GM18909 (cell line): ENCODE results near the gene PPP2R5C.
A peak's percentile ranks its signal among the peaks of the same experiment; 100 is the strongest.
"Not testable (repeated sequence)": the region's sequence is repeated elsewhere in the genome, so short reads cannot be mapped to it uniquely, and the experiment has no call there.

Source experiments
- ATAC-seq: cut with Tn5 transposase; IDR thresholded peaks from one replicate; pipeline ENCODE4 v1.9.1; 2021; ENCODE audit warnings: mild to moderate bottlenecking; ENCODE audit not compliant: unreplicated experiment, poor library complexity

PPP2R5C gene

DNA sequence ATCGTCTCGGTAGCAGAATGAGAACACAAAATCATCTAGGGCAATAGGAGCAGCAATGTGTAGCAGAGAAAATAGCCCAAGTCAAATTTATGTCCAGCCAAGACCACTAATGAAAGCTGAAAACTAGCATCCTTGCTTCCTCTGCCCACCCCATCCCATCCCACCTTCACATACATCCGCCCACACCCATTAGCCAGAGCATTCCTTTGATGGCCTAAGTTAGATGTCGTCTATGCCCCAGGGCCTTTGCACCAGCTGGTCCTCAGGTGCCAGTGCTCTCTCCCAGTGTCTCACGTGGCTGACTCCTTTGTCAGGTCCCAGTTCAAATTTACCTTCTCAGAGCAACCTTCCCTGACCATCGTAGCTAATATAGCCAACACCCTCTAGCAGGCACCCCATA is 17.8 kb upstream of the PPP2R5C start:
- no peak for ATAC-seq

DNA sequence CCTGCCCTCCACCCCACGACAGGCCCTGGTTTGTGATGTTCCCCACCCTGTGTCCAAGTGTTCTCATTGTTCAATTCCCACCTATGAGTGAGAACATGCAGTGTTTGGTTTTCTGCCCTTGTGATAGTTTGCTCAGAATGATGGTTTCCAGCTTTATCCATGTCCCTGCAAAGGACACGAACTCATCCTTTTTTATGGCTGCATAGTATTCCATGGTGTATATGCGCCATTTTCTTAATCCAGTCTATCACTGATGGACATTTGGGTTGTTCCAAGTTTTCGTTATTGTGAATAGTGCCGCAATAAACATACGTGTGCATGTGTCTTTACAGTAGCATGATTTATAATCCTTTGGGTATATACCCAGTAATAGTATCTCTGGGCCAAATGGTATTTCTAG is 17.1 kb upstream of the PPP2R5C start:
- not testable (repeated sequence) for ATAC-seq

GRCh38 chr14:101749756-101750155 is 11.8 kb upstream of the PPP2R5C start:
- ATAC-seq, result not testable (repeated sequence)

DNA sequence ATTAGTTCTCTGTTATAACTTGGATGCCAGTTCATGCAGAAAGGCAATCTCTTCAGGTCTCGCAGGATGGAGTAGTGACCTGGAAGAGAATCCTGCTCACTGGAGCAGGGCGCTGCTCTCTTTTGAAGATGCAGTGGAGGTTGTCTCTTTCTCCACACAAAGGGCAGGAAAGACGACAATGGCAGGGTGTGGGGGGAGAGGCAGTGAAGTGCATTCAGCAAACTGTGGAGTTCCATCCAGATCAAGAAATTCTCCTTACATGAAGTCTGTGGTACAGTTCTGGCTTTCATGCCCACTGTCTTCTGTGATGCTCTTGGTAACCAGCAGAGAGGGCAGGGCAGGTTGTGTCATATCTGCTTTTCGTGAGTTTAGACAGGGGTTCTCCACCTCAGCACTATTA is 6.6 kb upstream of the PPP2R5C start:
- ATAC-seq, result no peak

DNA sequence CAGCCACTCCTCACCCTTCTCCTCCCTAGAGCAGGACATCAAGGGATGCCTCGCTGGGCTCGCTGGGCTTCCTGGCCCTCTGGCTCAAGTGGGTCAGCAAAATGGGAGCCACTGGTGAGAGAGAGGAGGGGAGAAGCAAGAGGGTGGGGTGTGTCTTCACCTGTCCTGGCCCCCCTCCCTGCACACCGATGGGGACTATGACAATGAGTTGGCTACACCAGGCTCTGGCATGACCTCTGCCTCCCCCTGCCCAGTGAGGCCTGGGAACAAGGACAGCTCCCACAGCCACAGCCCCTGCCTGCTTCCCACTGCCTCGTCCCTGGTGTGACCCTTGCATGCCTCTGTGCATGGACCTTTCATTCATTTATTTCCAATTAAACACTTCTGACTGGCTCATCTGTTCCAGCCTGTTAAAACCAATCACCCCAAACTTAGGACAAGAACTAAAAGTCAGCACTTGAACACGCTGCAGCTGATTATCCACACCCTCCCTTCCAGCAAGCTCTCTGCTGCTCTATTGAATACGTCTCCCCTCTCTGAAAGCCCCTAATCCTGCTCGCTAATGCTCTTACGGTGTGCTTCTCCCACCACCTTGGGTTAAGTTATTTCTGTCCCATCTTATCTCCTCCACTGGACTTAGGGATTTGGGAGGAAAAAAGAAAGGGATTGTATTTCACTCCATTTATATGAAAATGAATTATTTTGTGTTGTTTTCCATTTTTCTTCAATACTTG is 5.8 kb upstream of the PPP2R5C start:
- no peak for ATAC-seq

DNA sequence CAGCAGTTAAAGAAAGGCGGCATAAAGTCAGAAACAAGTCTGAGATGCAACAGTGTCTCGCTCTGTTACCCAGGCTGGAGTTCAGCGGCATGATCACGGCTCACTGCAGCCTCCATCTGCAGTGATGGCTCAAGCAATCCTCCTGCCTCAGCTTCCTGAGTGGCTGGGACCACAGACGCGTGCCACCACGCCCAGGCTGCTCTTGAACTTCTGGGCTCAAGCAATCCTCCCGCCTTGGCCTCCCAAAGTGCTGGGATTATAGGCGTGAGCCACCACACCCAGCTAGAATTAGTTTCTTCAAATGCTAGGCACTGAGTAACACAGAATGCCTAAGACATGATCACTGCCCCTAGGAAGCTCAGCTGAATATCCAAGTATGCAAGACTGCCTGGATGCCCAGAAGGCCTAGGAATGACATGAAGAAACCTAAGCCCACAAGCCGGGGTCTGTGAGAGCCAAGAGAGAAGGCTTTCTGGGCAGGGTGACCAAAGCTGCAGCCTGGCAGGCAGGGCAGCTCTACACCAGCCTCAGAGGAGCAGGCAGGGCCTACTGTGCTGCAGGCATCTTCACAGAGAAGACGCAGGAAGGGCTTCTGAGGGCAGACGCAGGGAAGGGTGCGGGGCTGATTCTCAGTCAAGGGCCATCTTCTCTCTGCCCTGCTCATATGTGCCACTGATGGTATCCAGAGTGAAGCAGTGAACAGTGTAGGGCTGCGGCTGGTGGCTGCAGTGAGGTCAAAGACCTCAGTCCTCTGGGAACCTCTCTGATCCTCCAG is 4.3 kb upstream of the PPP2R5C start:
- ATAC-seq, result no peak

- ATAC-seq, result no peak
Measured at GRCh38 chr14:101757839-101758211, 3.7 kb upstream of the PPP2R5C start.

DNA sequence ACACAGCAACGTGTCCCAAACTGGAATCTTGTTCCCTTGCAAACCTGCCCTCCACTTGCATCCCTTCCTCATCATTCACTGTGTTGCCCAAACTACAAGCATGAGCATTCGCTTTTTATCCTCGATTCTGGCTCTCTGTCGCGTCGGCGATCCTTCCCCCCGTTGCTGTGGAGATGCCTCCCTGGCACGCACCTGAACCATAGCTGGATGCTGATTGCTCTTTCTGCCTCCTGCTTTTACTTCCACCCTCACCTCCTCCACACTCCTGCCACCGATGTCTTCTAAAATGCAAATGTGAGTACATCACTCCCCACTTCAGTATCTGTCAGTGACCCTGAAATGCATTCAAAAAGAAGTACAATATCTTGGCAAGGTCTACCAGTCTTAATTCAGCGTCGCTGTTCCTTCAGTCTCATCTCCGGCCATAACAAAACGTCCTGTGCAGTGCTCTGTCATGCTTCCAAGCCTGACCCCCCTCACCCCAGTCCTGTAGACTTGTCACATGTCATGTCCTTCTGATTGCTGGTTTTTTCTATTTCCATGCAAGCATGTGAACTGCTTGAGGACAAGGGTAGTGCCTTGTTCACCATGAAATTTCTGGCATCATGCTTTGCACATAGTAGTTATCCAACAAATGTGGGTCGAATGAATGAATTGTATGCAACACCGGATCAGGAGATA is 2.5 kb upstream of the PPP2R5C start:
- ATAC-seq, result no peak

DNA sequence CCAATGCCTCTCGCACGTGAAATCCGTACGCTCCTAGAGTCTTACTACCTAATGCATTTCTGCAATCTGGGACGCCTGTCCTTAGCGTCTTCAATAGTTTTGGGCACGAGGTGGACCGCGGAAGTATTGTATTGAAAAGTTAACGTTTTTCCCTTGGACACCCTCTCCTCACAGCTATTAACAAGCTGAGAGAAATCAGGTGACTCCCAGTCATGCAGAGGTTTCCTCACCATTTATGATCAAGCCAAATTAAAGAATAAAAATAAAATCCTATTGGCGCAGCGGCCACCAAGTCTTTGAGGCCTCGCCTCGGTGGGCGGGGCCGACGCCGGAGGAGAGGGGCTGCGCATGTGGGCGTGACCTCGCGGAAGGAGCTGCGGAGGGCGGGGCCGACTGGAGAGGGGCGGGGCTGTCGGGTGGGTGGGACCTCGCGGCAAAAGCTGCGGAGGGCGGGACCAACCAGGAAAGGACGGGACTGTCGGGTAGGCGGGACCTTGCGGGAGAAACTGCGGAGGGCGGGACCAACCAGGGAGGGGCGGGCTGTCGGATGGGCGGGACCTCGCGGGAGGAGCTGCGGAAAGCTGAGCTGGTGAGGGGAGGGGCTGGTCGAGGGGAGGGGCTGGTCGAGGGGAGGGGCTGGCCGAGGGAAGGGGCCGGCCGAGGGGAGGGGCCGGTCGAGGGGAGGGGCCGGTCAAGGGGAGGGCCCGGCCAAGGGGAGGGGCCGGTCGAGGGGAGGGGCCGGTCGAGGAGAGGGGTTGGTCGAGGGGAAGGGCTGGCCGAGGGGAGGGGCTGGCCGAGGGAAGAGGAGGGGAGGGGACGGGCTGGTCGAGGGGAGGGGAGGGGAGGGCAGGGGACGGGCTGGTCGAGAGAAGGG is 1.1 kb upstream of the PPP2R5C start:
- peak; percentile 65 for ATAC-seq

DNA sequence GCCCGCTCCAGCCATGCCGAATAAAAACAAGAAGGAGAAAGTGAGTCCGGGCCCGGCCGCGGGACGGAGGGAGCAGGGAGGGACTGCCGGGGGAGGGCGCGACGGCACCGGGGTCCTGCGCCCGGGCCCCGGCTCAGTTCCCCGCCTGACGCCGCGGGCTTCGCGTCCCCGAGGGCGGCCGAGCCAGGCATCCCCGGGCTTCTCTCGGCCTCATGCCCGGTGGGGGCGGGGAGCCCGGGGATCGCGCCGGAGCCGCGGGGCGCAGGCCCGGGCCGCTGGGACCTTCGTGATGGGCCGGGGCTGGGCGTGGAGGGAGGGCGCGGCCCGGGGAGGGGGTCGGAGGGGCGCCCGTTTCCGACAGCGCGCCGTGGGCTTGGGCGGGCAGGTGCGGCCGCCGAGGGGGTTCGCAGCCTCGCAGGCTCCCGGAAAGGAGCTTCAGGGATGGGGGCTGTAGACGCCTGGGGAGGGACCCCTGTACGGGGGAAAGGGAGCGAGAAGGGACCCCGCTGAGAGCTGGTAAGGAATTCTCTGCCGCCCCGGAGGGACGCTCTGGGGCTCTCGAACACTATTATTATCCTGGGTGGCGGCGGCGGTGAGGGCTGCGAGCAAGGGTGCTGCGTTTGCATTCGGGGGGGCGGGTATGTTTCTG is 496 bp downstream of the PPP2R5C start:
- ATAC-seq, result peak; percentile 18

DNA sequence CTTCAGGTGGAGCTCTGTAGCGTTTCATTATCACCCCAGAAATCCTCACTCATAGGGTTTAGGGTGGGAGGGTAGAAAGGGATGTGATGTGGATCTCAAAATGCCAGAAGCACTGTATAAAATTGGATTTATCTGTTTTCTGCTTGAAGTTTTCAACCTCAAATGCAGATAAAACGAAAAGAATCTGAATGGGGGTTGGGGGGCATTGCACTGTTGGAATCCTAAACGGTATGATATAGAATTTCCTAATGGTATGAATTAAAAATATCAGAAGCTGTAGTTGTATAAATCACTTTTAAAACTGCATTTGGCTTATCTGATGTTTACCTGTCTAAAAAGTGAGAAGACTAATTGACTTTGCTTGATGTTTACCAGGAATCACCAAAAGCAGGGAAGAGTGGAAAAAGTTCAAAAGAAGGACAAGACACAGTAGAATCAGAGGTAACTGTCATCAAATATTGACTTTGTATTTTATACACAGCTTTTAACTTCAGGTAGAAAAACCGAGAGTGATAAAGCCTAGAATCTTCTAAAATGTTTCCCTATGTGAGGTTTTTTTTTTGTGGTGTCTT is 1.1 kb downstream of the PPP2R5C start:
- no peak for ATAC-seq

DNA sequence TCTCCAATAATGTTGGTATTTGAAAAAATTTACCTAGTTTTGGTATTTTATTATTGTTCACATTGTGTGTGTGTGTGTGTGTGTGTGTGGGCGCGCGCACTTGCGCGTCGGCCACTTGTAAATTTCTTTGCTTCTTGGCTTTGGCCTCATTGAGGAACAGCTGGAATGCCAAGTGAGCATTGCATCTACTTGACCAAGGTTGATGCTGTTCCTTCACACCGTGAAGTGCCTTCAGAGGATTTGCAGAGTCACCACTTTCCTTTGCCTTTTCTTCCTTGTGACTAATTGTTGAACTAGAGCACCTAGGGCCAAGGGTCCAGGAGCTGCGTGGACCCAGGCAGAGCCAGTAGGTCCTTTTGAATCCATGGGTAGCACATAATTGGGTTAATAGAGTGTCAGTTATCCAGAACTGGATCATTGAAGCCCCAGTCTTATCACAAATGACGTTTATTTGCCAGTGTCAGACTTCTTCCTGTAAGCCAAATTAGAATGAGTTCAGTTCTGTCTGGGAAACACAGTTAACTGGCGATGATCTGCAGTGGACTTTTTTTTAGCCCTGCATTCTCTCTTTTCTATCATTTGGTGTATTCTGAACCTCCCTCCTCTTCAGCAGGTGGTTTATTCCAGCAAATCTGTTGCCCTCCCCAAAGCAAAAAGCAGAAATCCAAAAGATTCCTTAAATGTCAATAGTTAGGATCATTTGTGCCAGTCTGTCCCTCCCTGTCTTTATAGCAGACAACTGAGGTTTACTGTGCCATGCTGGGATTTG is 2.6 kb downstream of the PPP2R5C start:
- no peak for ATAC-seq

DNA sequence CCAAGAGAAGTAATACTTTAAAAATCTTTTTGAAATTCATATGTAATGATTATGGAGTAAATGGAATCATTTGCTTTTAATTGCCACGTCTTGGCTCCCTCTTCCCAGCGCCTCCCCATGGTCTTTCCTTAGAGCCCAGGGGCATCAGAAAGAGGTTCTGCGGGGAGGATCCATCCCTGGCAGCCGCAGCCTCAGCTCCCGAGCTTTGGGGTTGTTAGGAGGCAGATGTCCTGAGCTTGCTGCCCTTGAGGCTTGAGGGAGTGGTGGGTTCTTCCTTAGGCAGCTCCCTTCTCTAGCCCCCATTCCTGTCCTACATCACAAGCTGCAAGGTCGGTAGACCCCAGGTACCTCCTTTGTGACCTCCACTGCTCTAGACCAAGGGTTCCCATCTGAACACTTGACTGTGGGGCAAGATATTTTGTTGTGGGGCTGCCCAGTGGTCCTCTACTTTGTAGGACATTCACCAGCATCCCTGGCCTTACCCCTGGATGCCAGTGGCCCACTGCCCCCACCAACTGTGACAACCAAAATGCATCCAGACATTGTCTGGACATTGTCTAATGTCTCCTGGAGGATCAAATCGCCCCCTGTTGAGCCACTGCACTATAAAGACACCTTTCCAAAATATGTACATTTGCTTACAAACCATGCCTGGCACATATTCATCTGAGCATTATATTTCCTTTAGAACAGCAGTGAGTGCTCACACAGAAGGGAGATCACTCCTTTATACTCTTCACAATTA is 6.3 kb downstream of the PPP2R5C start:
- ATAC-seq, result no peak

DNA sequence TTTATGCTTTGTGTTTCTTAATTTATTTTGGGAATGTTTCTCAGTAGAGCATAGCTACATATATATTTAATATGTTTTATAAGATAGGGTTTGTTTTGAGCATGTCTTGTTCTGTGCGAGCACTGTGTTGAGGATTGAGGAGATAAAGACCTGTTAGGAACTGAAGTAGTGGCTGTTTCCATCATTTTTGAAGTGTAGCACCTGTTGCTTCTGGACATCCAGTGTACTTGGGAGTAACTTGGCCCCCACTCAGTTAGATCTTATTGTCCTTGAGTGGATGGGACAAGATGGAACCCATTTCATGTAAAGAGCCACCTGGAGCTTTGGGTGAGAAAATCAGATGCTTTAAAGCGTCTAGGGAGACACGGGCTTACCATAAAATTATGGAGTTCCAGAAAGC is 8.7 kb downstream of the PPP2R5C start:
- no peak for ATAC-seq

DNA sequence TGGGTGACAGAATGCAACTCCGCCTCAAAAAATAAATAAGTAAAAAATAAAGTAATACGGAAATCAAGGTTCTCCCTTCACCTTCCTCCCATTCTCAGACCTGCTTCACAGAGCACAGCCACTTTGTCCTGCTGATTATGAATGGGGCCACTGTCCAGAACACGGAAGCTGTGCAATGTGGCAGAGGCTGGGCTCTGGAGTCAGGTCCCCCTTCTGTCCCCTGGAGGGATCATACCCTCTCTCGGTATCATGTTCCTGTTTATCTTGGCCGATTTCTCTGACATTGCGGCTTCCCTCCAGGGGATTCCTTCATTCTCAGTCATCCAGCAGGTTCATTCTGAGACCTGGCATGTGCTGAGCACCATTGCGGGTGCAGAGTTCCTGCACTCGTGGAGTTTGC is 11.3 kb downstream of the PPP2R5C start:
- ATAC-seq, result no peak

GRCh38 chr14:101773378-101773777 is 11.9 kb downstream of the PPP2R5C start:
- ATAC-seq, result no peak

- no peak for ATAC-seq
Measured at GRCh38 chr14:101774006-101774795, 12.7 kb downstream of the PPP2R5C start.
